ENCODE measurements around the gene NAGA. TPM values are rescaled to one million over a fixed set of nuclear protein-coding genes. Genes with fewer than 3 reads are reported as not detected.

NAGA gene
- total and polyA plus RNA-seq, 2 donors (not counting 3 experiments of a cell fraction or from before 2014, with no cell fraction given), result 29.0 to 63.4 TPM

GRCh38 chr22:42010778-42011177 lies 59.8 kb downstream of the NAGA start:
- dilution Hi-C loops (cut with MboI; ENCODE audit: extremely low pct_ligation_motif_present, low sequenced_read_pairs) (no loop called here), intact Hi-C loops (cut with micrococcal nuclease) (no loop called here)
- POLR2A ChIA-PET, result no interaction called here
- Histone ChIP-seq H3K4me3 (replicated peaks in 1 of 3; ENCODE audit: insufficient read depth in 1 of 3, low read depth in 1 of 3, low read length in 3 of 3) (no peak overlapping the region), H4K20me1 (replicated peaks; ENCODE audit: control insufficient read depth, extremely low read depth, insufficient read depth, low read length) (no peaks in the 10 kb centered on the region), H3K4me2 (ENCODE audit: insufficient read depth, low read length) (no peak overlapping the region), H3K9ac (replicated peaks; ENCODE audit: extremely low read depth, insufficient read depth, low read length) (no peak overlapping the region), H3K36me3 (ENCODE audit: control insufficient read depth in 2 of 2, extremely low read depth in 1 of 2, insufficient read depth in 2 of 2, low read length in 2 of 2) (no peaks in the 10 kb centered on the region), H3K27ac (ENCODE audit: insufficient read depth, low read depth, low read length) (no peak overlapping the region), H3K9me1 (replicated peaks; ENCODE audit: control insufficient read depth, extremely low read depth, insufficient read depth, low read length) (no peaks in the 10 kb centered on the region), H3K27me3 (ENCODE audit: control insufficient read depth in 2 of 2, insufficient read depth in 2 of 2, low read length in 2 of 2) (peaks cover 0 to 4% of the 10 kb centered on the region in 2 experiments), H3K9me3 (replicated peaks; ENCODE audit: control insufficient read depth, insufficient read depth, low read length) (no peaks in the 10 kb centered on the region), H3K79me2 (ENCODE audit: control insufficient read depth, insufficient read depth, low read length) (no peaks in the 10 kb centered on the region), H2AFZ (ENCODE audit: low read depth, low read length) (no peak overlapping the region), H3K4me1 (ENCODE audit: control insufficient read depth, extremely low read depth, insufficient read depth, low read length) (no peaks in the 10 kb centered on the region)
- no peak for TF ChIP-seq GATA2 (IDR thresholded peaks at IDR 0.05; ENCODE audit: insufficient read depth, insufficient read length, low read depth, low read length)
- TF ChIP-seq POLR2A (IDR thresholded peaks at IDR 0.05; ENCODE audit: low read depth, low read length), result no peak
- no peak for TF ChIP-seq MYC (IDR thresholded peaks at IDR 0.05; ENCODE audit: low read depth, low read length)
- no peak for TF ChIP-seq EZH2 (IDR thresholded peaks at IDR 0.05; ENCODE audit: borderline replicate concordance, low read depth, low read length, severe bottlenecking)
- TF ChIP-seq POLR2AphosphoS5 (IDR thresholded peaks at IDR 0.05; ENCODE audit: insufficient read depth, low read depth, low read length), result no peak
- TF ChIP-seq JUN (IDR thresholded peaks at IDR 0.05; ENCODE audit: borderline replicate concordance, insufficient read depth, insufficient read length, low read depth), result no peak
- TF ChIP-seq CTCF (IDR thresholded peaks at IDR 0.05; ENCODE audit: extremely low read depth in 1 of 2, insufficient read depth in 1 of 2, low read depth in 1 of 2, low read length in 2 of 2), result no peak
- TF ChIP-seq MAX (IDR thresholded peaks at IDR 0.05; ENCODE audit: insufficient read depth, insufficient read length), result no peak
- no peak for TF ChIP-seq FOS (IDR thresholded peaks at IDR 0.05; ENCODE audit: borderline replicate concordance, insufficient read depth, low read length)
- no peak for FAIRE-seq
- CTCF ChIA-PET, result no interaction called here
- BruUV-seq (replicated peaks), result no TSS peak
- no peak for DNase-seq (ENCODE audit: low read depth, low spot score)

Small RNA genes lying within 50 kb of the gene (small RNA-seq; reads per million reads assigned to genes)
- not detected for gene SNORD13P1 (ENCODE audit: insufficient read depth, insufficient read length, low read depth, low replicate concordance)

Other genes with a start within 250 kb of the NAGA start
- 136 and 144 TPM in 2 replicates for gene SREBF2, start 237.7 kb downstream of the NAGA start, total RNA-seq
- gene SREBF2, start 237.7 kb downstream of the NAGA start, polyA plus RNA-seq, result 101 and 105 TPM in 2 replicates
- not detected in 2 replicates for gene SHISA8, start 155.7 kb downstream of the NAGA start, total RNA-seq
- gene SHISA8, start 155.7 kb downstream of the NAGA start, polyA plus RNA-seq, result not detected in 2 replicates
- 0.51 and 0.81 TPM in 2 replicates for gene TNFRSF13C, start 144.0 kb downstream of the NAGA start, total RNA-seq
- gene TNFRSF13C, start 144.0 kb downstream of the NAGA start, polyA plus RNA-seq, result 0.19 and 0.27 TPM in 2 replicates
- 30.4 and 34.5 TPM in 2 replicates for gene CENPM, start 123.7 kb downstream of the NAGA start, total RNA-seq
- gene CENPM, start 123.7 kb downstream of the NAGA start, polyA plus RNA-seq, result 37.4 and 51.0 TPM in 2 replicates
- 0.18 TPM in 1 of 2 replicates, not detected in the other for gene SEPTIN3, start 101.4 kb downstream of the NAGA start, total RNA-seq
- gene SEPTIN3, start 101.4 kb downstream of the NAGA start, polyA plus RNA-seq, result 0.05 and 0.08 TPM in 2 replicates
- gene WBP2NL, start 72.0 kb downstream of the NAGA start, total RNA-seq, result 0.27 TPM in 1 of 2 replicates, not detected in the other
- 0.08 and 0.13 TPM in 2 replicates for gene WBP2NL, start 72.0 kb downstream of the NAGA start, polyA plus RNA-seq
- gene PHETA2, start 3.4 kb upstream of the NAGA start, total RNA-seq, result 23.4 and 25.4 TPM in 2 replicates
- 29.2 and 29.9 TPM in 2 replicates for gene PHETA2, start 3.4 kb upstream of the NAGA start, polyA plus RNA-seq
- 61.2 and 64.8 TPM in 2 replicates for gene SMDT1, start 8.9 kb upstream of the NAGA start, total RNA-seq
- gene SMDT1, start 8.9 kb upstream of the NAGA start, polyA plus RNA-seq, result 57.9 and 74.2 TPM in 2 replicates
- gene NDUFA6, start 20.0 kb upstream of the NAGA start, total RNA-seq, result 84.9 and 95.7 TPM in 2 replicates
- 44.4 and 66.1 TPM in 2 replicates for gene NDUFA6, start 20.0 kb upstream of the NAGA start, polyA plus RNA-seq
- 0.91 and 0.97 TPM in 2 replicates for gene CYP2D6, start 60.0 kb upstream of the NAGA start, total RNA-seq
- 0.25 TPM in 2 replicates for gene CYP2D6, start 60.0 kb upstream of the NAGA start, polyA plus RNA-seq
- 36.7 and 38.3 TPM in 2 replicates for gene TCF20, start 199.8 kb upstream of the NAGA start, total RNA-seq
- gene TCF20, start 199.8 kb upstream of the NAGA start, polyA plus RNA-seq, result 9.9 and 11.2 TPM in 2 replicates

Data from endothelial cell of umbilical vein (primary cell).